Measurements from ENCODE around the gene RETREG2. TPM values are rescaled to one million over a fixed set of nuclear protein-coding genes. Genes with fewer than 3 reads are reported as not detected.

The RETREG2 gene
- total RNA-seq, 1 donor = 76.0 TPM

- TF ChIP-seq CTCF (IDR thresholded peaks at IDR 0.05; ENCODE audit: insufficient read depth, low read length) = no peak
- no peak overlapping the region for H3K4me3 ChIP-seq (ENCODE audit: low read depth, low read length)
- DNase-seq (ENCODE audit: low read depth) = peak; percentile 4
These were observed 9.5 kb upstream of the RETREG2 start for GRCh38 chr2:219168526-219168925.

GRCh38 chr2:219168932-219169331 is 9.1 kb upstream of the RETREG2 start:
- no peak for TF ChIP-seq CTCF (IDR thresholded peaks at IDR 0.05; ENCODE audit: insufficient read depth, low read length)
- DNase-seq (ENCODE audit: low read depth) = no peak
- no peak overlapping the region for H3K4me3 ChIP-seq (ENCODE audit: low read depth, low read length)

GRCh38 chr2:219169930-219170654 is 8.0 kb upstream of the RETREG2 start, which contains the start of gene SLC23A3:
Gene SLC23A3 (minus strand): TSS chr2:219170029. CDS start chr2:219169984, 45 bp downstream.
- TF ChIP-seq CTCF (IDR thresholded peaks at IDR 0.05; ENCODE audit: insufficient read depth, low read length) = no peak
- H3K4me3 ChIP-seq (ENCODE audit: low read depth, low read length) = no peak within 1 kb of the TSS
- DNase-seq (ENCODE audit: low read depth) = no peak

- peak; percentile 73 for TF ChIP-seq CTCF (IDR thresholded peaks at IDR 0.05; ENCODE audit: insufficient read depth, low read length)
- peak; percentile 93 for DNase-seq (ENCODE audit: low read depth)
- H3K4me3 ChIP-seq (ENCODE audit: low read depth, low read length) = no peak overlapping the region
These were observed 6.8 kb upstream of the RETREG2 start for GRCh38 chr2:219171231-219171651.

- H3K4me3 ChIP-seq (ENCODE audit: low read depth, low read length) = no peak overlapping the region
- no peak for DNase-seq (ENCODE audit: low read depth)
- TF ChIP-seq CTCF (IDR thresholded peaks at IDR 0.05; ENCODE audit: insufficient read depth, low read length) = no peak
These were observed 5.6 kb upstream of the RETREG2 start for GRCh38 chr2:219172231-219173154.

GRCh38 chr2:219173176-219173575 is 4.9 kb upstream of the RETREG2 start:
- H3K4me3 ChIP-seq (ENCODE audit: low read depth, low read length) = no peak overlapping the region
- no peak for TF ChIP-seq CTCF (IDR thresholded peaks at IDR 0.05; ENCODE audit: insufficient read depth, low read length)
- DNase-seq (ENCODE audit: low read depth) = no peak

Data from fibroblast of the aortic adventitia (primary cell).